Activated CD4-positive, alpha-beta T cell treated with anti-CD3 and anti-CD28 coated beads for 36 hours (primary cell): ENCODE measurements around the gene HAUS7. TPM values are rescaled to one million over a fixed set of nuclear protein-coding genes. Genes with fewer than 3 reads are reported as not detected.

Experiments
- ATAC-seq: fragments of 200-7000 bp; cut with Tn5 transposase; one replicate; pipeline ENCODE4 v1.10.0; 2021; ENCODE audit warnings: mild to moderate bottlenecking, moderate library complexity
- CTCF ChIA-PET: fragments of 350-600 bp; sonication (Branson Sonifier 250); formaldehyde crosslinking; loops from one replicate; lab custom pipeline; 2021; ENCODE audit warnings: antibody characterized with exemption; lab: Charles Lee
- POLR2A ChIA-PET: fragments of 350-600 bp; sonication (Branson Sonifier 250); formaldehyde crosslinking; loops from one replicate; lab custom pipeline; 2021; ENCODE audit warnings: antibody characterized with exemption, inconsistent platforms; lab: Charles Lee
- DNase-seq: peaks from one replicate; pipeline ENCODE4 v3.0.0-alpha.2; 2020
- H3K27ac Mint-ChIP-seq: one replicate; pipeline ENCODE4 v1.8.0; 2021; ENCODE audit warnings: mixed read lengths
- H3K27me3 Mint-ChIP-seq: one replicate; pipeline ENCODE4 v1.8.0; 2021; ENCODE audit warnings: mixed read lengths
- H3K36me3 Mint-ChIP-seq: one replicate; pipeline ENCODE4 v1.8.0; 2021; ENCODE audit warnings: low read depth, mixed read lengths
- H3K4me1 Mint-ChIP-seq: one replicate; pipeline ENCODE4 v1.8.0; 2021; ENCODE audit warnings: mixed read lengths
- H3K4me3 Mint-ChIP-seq: one replicate; pipeline ENCODE4 v1.8.0; 2021; ENCODE audit warnings: mild to moderate bottlenecking, moderate library complexity, mixed read lengths
- H3K9me3 Mint-ChIP-seq: one replicate; pipeline ENCODE4 v1.8.0; 2021; ENCODE audit warnings: low read depth, mixed read lengths
- intact Hi-C, 2 experiments: fragments of 100-400 bp; cut with DNase I in 1 of 2; cut with micrococcal nuclease in 1 of 2; formaldehyde crosslinking; loops; one replicate each; pipeline versions ENCODE4 v1.14.2 to v1.15.1; 2022 to 2024; cut with DNase I, micrococcal nuclease
- total RNA-seq, 2 experiments: library from RNA; stranded (reverse); gene quantifications; one replicate each; pipeline ENCODE4 v1.2.3, GENCODE V29; 2021

Gene HAUS7
- total RNA-seq, 2 experiments from 2014 or later: 41.9 to 70.0 TPM

GRCh38 chrX:153488231-153488914 is 18.0 kb upstream of the HAUS7 start:
- no peaks in the 10 kb centered on the region for H3K36me3 Mint-ChIP-seq
- POLR2A ChIA-PET: no interaction called here
- ATAC-seq (no peak), DNase-seq (no peak)
- CTCF ChIA-PET: interaction anchor here (1.1 kb wide), 1 partner anchor 18 kb away, joined by 3 read pairs; no protein-coding TSS in a partner anchor
- H3K27ac Mint-ChIP-seq: no peak overlapping the region
- no peaks in the 10 kb centered on the region for H3K4me1 Mint-ChIP-seq
- H3K27me3 Mint-ChIP-seq: no peaks in the 10 kb centered on the region
- intact Hi-C loops: no loop called here
- H3K9me3 Mint-ChIP-seq: no peaks in the 10 kb centered on the region
- no peak overlapping the region for H3K4me3 Mint-ChIP-seq

GRCh38 chrX:153487590-153488071 is 17.3 kb upstream of the HAUS7 start:
- ATAC-seq: no peak

GRCh38 chrX:153486171-153486570 is 15.8 kb upstream of the HAUS7 start:
- H3K27ac Mint-ChIP-seq: no peak overlapping the region
- POLR2A ChIA-PET: no interaction called here
- H3K27me3 Mint-ChIP-seq: no peaks in the 10 kb centered on the region
- H3K4me3 Mint-ChIP-seq: no peak overlapping the region
- H3K36me3 Mint-ChIP-seq: no peaks in the 10 kb centered on the region
- no peaks in the 10 kb centered on the region for H3K9me3 Mint-ChIP-seq
- intact Hi-C loops: no loop called here
- CTCF ChIA-PET: no interaction called here
- DNase-seq (no peak), ATAC-seq (no peak)
- H3K4me1 Mint-ChIP-seq: no peaks in the 10 kb centered on the region

More at GRCh38 chrX:153487590-153488071, 17.3 kb upstream of the HAUS7 start:
- DNase-seq: no peak
- ChIA-PET POLR2A (no interaction called here), CTCF (no interaction called here)
- Mint-ChIP-seq H3K36me3 (no peaks in the 10 kb centered on the region), H3K27ac (no peak overlapping the region), H3K4me1 (no peaks in the 10 kb centered on the region), H3K9me3 (no peaks in the 10 kb centered on the region), H3K4me3 (no peak overlapping the region), H3K27me3 (no peaks in the 10 kb centered on the region)
- intact Hi-C loops: no loop called here

GRCh38 chrX:153485396-153486080 is 15.2 kb upstream of the HAUS7 start:
- ChIA-PET POLR2A (no interaction called here), CTCF (no interaction called here)
- H3K36me3 Mint-ChIP-seq: no peaks in the 10 kb centered on the region
- no peaks in the 10 kb centered on the region for H3K27me3 Mint-ChIP-seq
- H3K9me3 Mint-ChIP-seq: no peaks in the 10 kb centered on the region
- H3K4me1 Mint-ChIP-seq: no peaks in the 10 kb centered on the region
- H3K4me3 Mint-ChIP-seq: no peak overlapping the region
- ATAC-seq (no peak), DNase-seq (no peak)
- H3K27ac Mint-ChIP-seq: no peak overlapping the region
- intact Hi-C loops: no loop called here

- H3K4me1 Mint-ChIP-seq: no peaks in the 10 kb centered on the region
- DNase-seq: no peak
- no peaks in the 10 kb centered on the region for H3K27me3 Mint-ChIP-seq
- ChIA-PET POLR2A (no interaction called here), CTCF (no interaction called here)
- H3K27ac Mint-ChIP-seq: no peak overlapping the region
- no peaks in the 10 kb centered on the region for H3K36me3 Mint-ChIP-seq
- H3K4me3 Mint-ChIP-seq: no peak overlapping the region
- no peaks in the 10 kb centered on the region for H3K9me3 Mint-ChIP-seq
- intact Hi-C loops: no loop called here
- no peak for ATAC-seq
These were observed 12.1 kb upstream of the HAUS7 start for GRCh38 chrX:153482376-153483015.

GRCh38 chrX:153481043-153481442 is 10.7 kb upstream of the HAUS7 start:
- no peak overlapping the region for H3K27ac Mint-ChIP-seq
- H3K4me3 Mint-ChIP-seq: no peak overlapping the region
- ATAC-seq (no peak), DNase-seq (no peak)
- H3K9me3 Mint-ChIP-seq: no peaks in the 10 kb centered on the region
- POLR2A ChIA-PET: no interaction called here
- CTCF ChIA-PET: no interaction called here
- H3K27me3 Mint-ChIP-seq: no peaks in the 10 kb centered on the region
- H3K36me3 Mint-ChIP-seq: no peaks in the 10 kb centered on the region
- H3K4me1 Mint-ChIP-seq: no peaks in the 10 kb centered on the region
- intact Hi-C loops: no loop called here

- no peak overlapping the region for H3K4me3 Mint-ChIP-seq
- CTCF ChIA-PET: no interaction called here
- DNase-seq (no peak), ATAC-seq (no peak)
- H3K36me3 Mint-ChIP-seq: no peaks in the 10 kb centered on the region
- intact Hi-C loops: no loop called here
- H3K27ac Mint-ChIP-seq: no peak overlapping the region
- H3K4me1 Mint-ChIP-seq: peaks cover 3% of the 10 kb centered on the region
- POLR2A ChIA-PET: no interaction called here
- H3K27me3 Mint-ChIP-seq: no peaks in the 10 kb centered on the region
- no peaks in the 10 kb centered on the region for H3K9me3 Mint-ChIP-seq
These were observed 8.4 kb upstream of the HAUS7 start for GRCh38 chrX:153478746-153479145.

GRCh38 chrX:153477901-153478300 is 7.5 kb upstream of the HAUS7 start:
- H3K27ac Mint-ChIP-seq: no peak overlapping the region
- peaks cover 3% of the 10 kb centered on the region for H3K4me1 Mint-ChIP-seq
- CTCF ChIA-PET: no interaction called here
- POLR2A ChIA-PET: no interaction called here
- no peak for ATAC-seq
- no peaks in the 10 kb centered on the region for H3K36me3 Mint-ChIP-seq
- H3K27me3 Mint-ChIP-seq: no peaks in the 10 kb centered on the region
- H3K9me3 Mint-ChIP-seq: no peaks in the 10 kb centered on the region
- DNase-seq: no peak
- no peak overlapping the region for H3K4me3 Mint-ChIP-seq
- intact Hi-C loops: no loop called here

GRCh38 chrX:153477364-153477857 is 7.0 kb upstream of the HAUS7 start:
- no peaks in the 10 kb centered on the region for H3K9me3 Mint-ChIP-seq
- no peak for ATAC-seq
- H3K4me3 Mint-ChIP-seq: no peak overlapping the region
- H3K27me3 Mint-ChIP-seq: no peaks in the 10 kb centered on the region
- POLR2A ChIA-PET: no interaction called here
- no peak for DNase-seq
- H3K4me1 Mint-ChIP-seq: peaks cover 3% of the 10 kb centered on the region
- CTCF ChIA-PET: interaction anchor here (0.7 kb wide), 1 partner anchor 543 kb away, joined by 3 read pairs; no protein-coding TSS in a partner anchor
- H3K27ac Mint-ChIP-seq: no peak overlapping the region
- intact Hi-C loops: no loop called here
- H3K36me3 Mint-ChIP-seq: no peaks in the 10 kb centered on the region

GRCh38 chrX:153476666-153477363 is 6.4 kb upstream of the HAUS7 start:
- H3K27me3 Mint-ChIP-seq: no peaks in the 10 kb centered on the region
- CTCF ChIA-PET: interaction anchor here (0.7 kb wide), 1 partner anchor 542 kb away, joined by 3 read pairs; no protein-coding TSS in a partner anchor
- H3K4me1 Mint-ChIP-seq: peaks cover 3% of the 10 kb centered on the region
- H3K9me3 Mint-ChIP-seq: no peaks in the 10 kb centered on the region
- ATAC-seq (no peak), DNase-seq (no peak)
- H3K4me3 Mint-ChIP-seq: no peak overlapping the region
- intact Hi-C loops: no loop called here
- POLR2A ChIA-PET: no interaction called here
- no peak overlapping the region for H3K27ac Mint-ChIP-seq
- H3K36me3 Mint-ChIP-seq: no peaks in the 10 kb centered on the region

GRCh38 chrX:153475751-153476281 is 5.4 kb upstream of the HAUS7 start:
- CTCF ChIA-PET: interaction anchor here (0.7 kb wide), 1 partner anchor 73 kb away, joined by 4 read pairs; no protein-coding TSS in a partner anchor
- no peak overlapping the region for H3K27ac Mint-ChIP-seq

More at GRCh38 chrX:153475751-153476281, 5.4 kb upstream of the HAUS7 start:
- POLR2A ChIA-PET: no interaction called here
- H3K36me3 Mint-ChIP-seq: no peaks in the 10 kb centered on the region
- no peak overlapping the region for H3K4me3 Mint-ChIP-seq
- DNase-seq: no peak
- intact Hi-C loops: no loop called here
- no peaks in the 10 kb centered on the region for H3K27me3 Mint-ChIP-seq
- H3K9me3 Mint-ChIP-seq: no peaks in the 10 kb centered on the region
- H3K4me1 Mint-ChIP-seq: peaks cover 5% of the 10 kb centered on the region
- ATAC-seq: no peak
